Measurements from ENCODE around the gene DDX3X. TPM values are rescaled to one million over a fixed set of nuclear protein-coding genes. Genes with fewer than 3 reads are reported as not detected.

The DDX3X gene
- total RNA-seq, 1 experiment from 2014 or later = 228 TPM

- H3K9me3 Mint-ChIP-seq = no peaks in the 10 kb centered on the region
Measured at GRCh38 chrX:41332408-41333002, 1.5 kb upstream of the DDX3X start.

GRCh38 chrX:41333003-41333743, 789 bp upstream of the DDX3X start:
- POLR2A ChIA-PET = interaction anchor here (0.6 kb wide), 1 partner anchor 273 kb away, joined by 3 read pairs; no protein-coding TSS in a partner anchor
- H3K4me1 Mint-ChIP-seq = peaks cover 47% of the 10 kb centered on the region
- ATAC-seq (peak; percentile 69), DNase-seq (ENCODE audit: low spot score) (peak; percentile 85)
- H3K4me3 Mint-ChIP-seq = peak overlapping the region; percentile 86
- CTCF ChIA-PET = interaction anchor here (0.7 kb wide), 1 partner anchor 218 kb away, joined by 3 read pairs; no protein-coding TSS in a partner anchor
- peak overlapping the region; percentile 100 for H3K27ac Mint-ChIP-seq
- no peaks in the 10 kb centered on the region for H3K27me3 Mint-ChIP-seq (ENCODE audit: low read depth)
- peak; percentile 56; the same call in 1 of the 2 replicates for TF ChIP-seq E2F5 (CRISPR knock-in tag; IDR thresholded peaks at IDR 0.05)
- TF ChIP-seq FOXP1 (CRISPR knock-in tag; IDR thresholded peaks at IDR 0.05; ENCODE audit: borderline replicate concordance) = 0 out of 2 replicates have a peak, but pooled peaks have one; percentile 36
- TF ChIP-seq ZNF423 (CRISPR knock-in tag; IDR thresholded peaks at IDR 0.05) = peak; percentile 85
- 0 out of 2 replicates have a peak, but pooled peaks have one; percentile 36 for TF ChIP-seq ZNF425 (CRISPR knock-in tag; conservative IDR thresholded peaks at IDR 0.05)
- TF ChIP-seq ZNF281 (CRISPR knock-in tag; IDR thresholded peaks at IDR 0.05) = no peak
- TF ChIP-seq ZNF532 (CRISPR knock-in tag; IDR thresholded peaks at IDR 0.05; ENCODE audit: borderline replicate concordance) = 0 out of 2 replicates have a peak, but pooled peaks have one; percentile 47
- TF ChIP-seq MXD4 (CRISPR knock-in tag; IDR thresholded peaks at IDR 0.05; ENCODE audit: borderline replicate concordance) = no peak
- peak; percentile 90 for TF ChIP-seq USF1 (CRISPR knock-in tag; IDR thresholded peaks at IDR 0.05)
- TF ChIP-seq USF2 (CRISPR knock-in tag; IDR thresholded peaks at IDR 0.05) = peak; percentile 90
- TF ChIP-seq MAX (CRISPR knock-in tag; IDR thresholded peaks at IDR 0.05) = peak; percentile 81
- peaks cover 27% of the 10 kb centered on the region for H3K36me3 Mint-ChIP-seq
- no peaks in the 10 kb centered on the region for H3K9me3 Mint-ChIP-seq

More at GRCh38 chrX:41332408-41333002, 1.5 kb upstream of the DDX3X start:
- H3K4me3 Mint-ChIP-seq = peak overlapping the region; percentile 86
- H3K27me3 Mint-ChIP-seq (ENCODE audit: low read depth) = no peaks in the 10 kb centered on the region
- ATAC-seq = no peak
- ChIA-PET CTCF (no interaction called here), POLR2A (no interaction called here)
- 0 out of 2 replicates have a peak, but pooled peaks have one; percentile 40 for TF ChIP-seq MYBL2 (CRISPR knock-in tag; IDR thresholded peaks at IDR 0.05)
- no peak for TF ChIP-seq NR2C2 (CRISPR knock-in tag; IDR thresholded peaks at IDR 0.05)
- peaks cover 44% of the 10 kb centered on the region for H3K4me1 Mint-ChIP-seq
- H3K27ac Mint-ChIP-seq = peak overlapping the region; percentile 98
- H3K36me3 Mint-ChIP-seq = peaks cover 20% of the 10 kb centered on the region
- no peak for DNase-seq (ENCODE audit: low spot score)
